OCI-LY7 (cell line): ENCODE measurements around the gene EIPR1. TPM values are rescaled to one million over a fixed set of nuclear protein-coding genes. Genes with fewer than 3 reads are reported as not detected.

ENCODE experiments used
- BruUV-seq: library from RNA; stranded (reverse); fragments of 400-500 nt; replicated peaks from 2 replicates; lab custom pipeline; 2021; lab: Mats Ljungman, UMichigan
- CTCF ChIA-PET: fragments of 300-600 bp; sonication (Branson Sonifier 250); formaldehyde crosslinking; loops from one replicate; lab custom pipeline; 2022; ENCODE audit warnings: antibody characterized with exemption; ENCODE audit not compliant: unreplicated experiment; lab: Charles Lee
- POLR2A ChIA-PET: fragments of 300-600 bp; sonication (Branson Sonifier 250); formaldehyde crosslinking; loops from one replicate; lab custom pipeline; 2022; ENCODE audit warnings: antibody characterized with exemption; lab: Charles Lee
- DNase-seq: peaks from one replicate; pipeline ENCODE4 v3.0.0-alpha.2; 2015; ENCODE audit warnings: low spot score
- H2AFZ ChIP-seq: fragments of 200-600 bp; sonication (generic), shearing (Covaris generic); 2 replicates; pipeline ENCODE4 v1.6.1; 2014; ENCODE audit warnings: mild to moderate bottlenecking, antibody characterized with exemption, low read length, moderate library complexity
- H3K27ac ChIP-seq: fragments of 200-600 bp; sonication (generic); 2 replicates; pipeline ENCODE4 v1.5.1; 2014; ENCODE audit warnings: mixed run types, low read depth, mild to moderate bottlenecking, moderate library complexity, low read length, inconsistent platforms; ENCODE audit not compliant: poor library complexity, severe bottlenecking
- H3K36me3 ChIP-seq: fragments of 200-600 bp; sonication (generic); 2 replicates; pipeline ENCODE4 v1.6.1; 2014; ENCODE audit warnings: mild to moderate bottlenecking, antibody characterized with exemption, low read length, moderate library complexity, mixed read lengths; ENCODE audit not compliant: insufficient read depth
- H3K4me1 ChIP-seq: fragments of 200-600 bp; sonication (generic); 2 replicates; pipeline ENCODE4 v1.5.1; 2014; ENCODE audit warnings: mild to moderate bottlenecking, low read length; ENCODE audit not compliant: insufficient read depth, poor library complexity, severe bottlenecking
- H3K4me2 ChIP-seq: fragments of 200-600 bp; sonication (generic); 2 replicates; pipeline ENCODE4 v1.6.1; 2014; ENCODE audit warnings: mild to moderate bottlenecking, low read length
- H3K4me3 ChIP-seq: fragments of 200-600 bp; sonication (generic); 2 replicates; pipeline ENCODE4 v1.5.1; 2014; ENCODE audit warnings: mild to moderate bottlenecking, low read depth, low read length; ENCODE audit not compliant: poor library complexity, severe bottlenecking
- H3K79me2 ChIP-seq: fragments of 200-600 bp; sonication (generic); 2 replicates; pipeline ENCODE4 v1.6.1; 2016; ENCODE audit warnings: low read depth, mild to moderate bottlenecking, low read length, moderate library complexity, mixed read lengths; ENCODE audit not compliant: insufficient read depth
- H3K9me2 ChIP-seq: fragments of 200-600 bp; sonication (generic); 2 replicates; pipeline ENCODE4 v1.6.1; 2016; ENCODE audit warnings: mild to moderate bottlenecking, low read length, mixed read lengths; ENCODE audit not compliant: insufficient read depth
- H3K9me3 ChIP-seq: fragments of 200-600 bp; sonication (generic); 2 replicates; pipeline ENCODE4 v1.6.1; 2014; ENCODE audit warnings: mild to moderate bottlenecking, mixed run types, low read length, mixed read lengths
- H4K20me1 ChIP-seq: fragments of 200-600 bp; sonication (generic); 2 replicates; pipeline ENCODE4 v1.6.1; 2014; ENCODE audit warnings: mild to moderate bottlenecking, antibody characterized with exemption, low read length, moderate library complexity, mixed read lengths; ENCODE audit not compliant: insufficient read depth
- CTCF ChIP-seq: fragments of 200-600 bp; sonication (generic); conservative IDR thresholded peaks from 2 replicates; pipeline ENCODE4 v1.5.1; 2014; ENCODE audit warnings: mild to moderate bottlenecking, antibody characterized with exemption, low read length, moderate library complexity, mixed read lengths
- EZH2phosphoT487 ChIP-seq: fragments of 200-600 bp; sonication (generic); IDR thresholded peaks from 2 replicates; pipeline ENCODE4 v1.6.1; 2018; ENCODE audit warnings: low read depth, borderline replicate concordance, mild to moderate bottlenecking, mixed run types, antibody characterized with exemption, low read length, moderate library complexity, mixed read lengths
- intact Hi-C: fragments of 100-400 bp; cut with micrococcal nuclease; formaldehyde crosslinking; loops from one replicate; pipeline ENCODE4 v1.10.0; 2022; ENCODE audit not compliant: unreplicated experiment
- total RNA-seq, 2 experiments: library from RNA; depleted of rRNA in 1 of 2; stranded (reverse); fragments of >200 nt in 1 of 2; shearing (Covaris generic) in 1 of 2; gene quantifications; 2 replicates each; pipeline ENCODE4 v1.2.3, GENCODE V29; 2014 to 2022

EIPR1 gene
- total RNA-seq, 2 experiments from 2014 or later, result 60.5 to 61.7 TPM

DNA sequence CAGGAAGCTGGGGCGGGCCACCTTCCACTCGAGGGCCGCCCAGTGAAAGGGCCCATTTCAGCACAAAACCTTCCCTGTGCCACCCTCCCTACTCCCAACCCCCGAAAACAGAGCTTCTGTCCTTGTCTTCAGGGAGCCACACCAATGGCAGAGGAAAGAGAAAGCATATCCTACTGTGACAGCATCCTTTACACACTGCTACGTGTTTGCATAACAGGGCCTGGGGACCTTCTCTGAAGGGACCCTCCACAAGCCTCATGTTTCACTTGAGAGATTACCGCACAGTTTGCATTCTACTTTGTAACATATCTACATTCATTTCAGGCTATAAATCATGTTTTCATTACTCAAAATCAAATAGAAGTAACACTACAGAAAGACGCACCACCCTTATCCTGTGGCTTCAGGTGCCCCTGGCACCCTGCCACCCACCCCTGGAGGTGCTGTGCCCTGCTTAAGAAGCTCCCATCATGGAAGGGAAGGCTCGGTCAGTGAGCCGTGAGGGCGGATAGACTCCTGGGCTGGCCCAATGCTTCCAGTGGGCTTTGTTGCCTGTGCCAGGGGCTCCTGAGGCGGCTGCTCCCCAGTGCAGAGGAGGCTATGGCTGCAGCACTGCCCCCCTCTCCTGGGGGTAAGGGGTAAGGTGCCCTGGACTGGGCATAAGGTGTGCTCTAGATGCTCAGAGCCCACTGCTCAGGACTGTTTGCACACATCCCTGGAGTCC lies 52.0 kb downstream of the EIPR1 start:
- H3K36me3 ChIP-seq, result peaks cover 21% of the 10 kb centered on the region

DNA sequence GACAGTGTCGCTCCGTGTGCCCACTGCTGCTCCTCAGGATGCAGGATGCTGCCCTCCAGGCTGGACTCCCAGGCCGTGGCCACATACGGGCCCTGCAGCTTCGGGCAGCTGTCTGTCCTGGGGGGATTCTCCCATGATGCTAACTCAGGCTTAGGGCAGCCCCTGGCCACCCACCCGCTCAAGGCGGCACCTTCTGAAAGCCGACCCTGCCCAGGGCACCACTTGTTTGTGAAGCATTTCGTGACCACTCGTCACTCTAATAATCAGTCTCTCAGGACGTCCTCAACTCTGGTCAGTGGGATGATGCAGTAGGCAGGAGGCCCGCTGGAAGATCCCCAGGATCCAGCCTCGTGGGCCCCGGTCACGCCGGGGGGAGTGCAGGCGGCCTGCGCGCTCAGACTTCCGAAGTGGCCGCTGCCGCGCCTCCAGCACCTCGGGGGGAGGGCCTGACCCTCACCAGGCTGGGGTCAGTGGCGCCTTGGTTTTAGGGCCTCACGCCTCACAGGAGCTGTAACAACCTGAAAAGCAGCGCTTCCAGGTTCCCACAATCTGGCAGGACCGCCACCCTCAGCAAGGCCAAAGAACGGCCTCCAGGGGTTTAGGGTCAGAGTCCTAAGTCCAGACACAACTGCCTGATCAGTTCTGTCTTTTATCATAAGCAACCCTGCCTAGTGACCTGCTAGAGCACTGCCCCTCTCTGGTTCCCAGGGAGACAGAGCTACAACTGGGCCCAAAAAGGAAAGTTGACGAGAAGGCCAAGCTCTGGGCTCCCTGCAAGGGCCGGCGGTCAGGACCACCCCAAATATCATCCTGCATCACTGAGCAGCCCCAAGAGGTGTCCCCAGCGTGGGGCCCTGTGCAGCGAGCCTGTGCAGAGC lies 53.0 kb downstream of the EIPR1 start:
- Histone ChIP-seq H3K4me1 (no peaks in the 10 kb centered on the region), H3K4me3 (no peak overlapping the region), H4K20me1 (no peaks in the 10 kb centered on the region), H3K79me2 (no peaks in the 10 kb centered on the region), H3K9me2 (no peaks in the 10 kb centered on the region), H3K36me3 (peaks cover 20% of the 10 kb centered on the region), H3K9me3 (no peaks in the 10 kb centered on the region), H2AFZ (no peak overlapping the region), H3K27ac (no peak overlapping the region), H3K4me2 (no peak overlapping the region)
- no peak for TF ChIP-seq CTCF
- no peak for TF ChIP-seq EZH2phosphoT487
- ChIA-PET POLR2A (no interaction called here), CTCF (no interaction called here)
- intact Hi-C loops, result no loop called here
- no peak for DNase-seq
- BruUV-seq, result no TSS peak

More for the DNA sequence above, 52.0 kb downstream of the EIPR1 start:
- no peak overlapping the region for H3K27ac ChIP-seq
- H3K4me2 ChIP-seq, result no peak overlapping the region
- no peaks in the 10 kb centered on the region for H3K4me1 ChIP-seq
- TF ChIP-seq EZH2phosphoT487, result no peak
- TF ChIP-seq CTCF, result no peak
- H3K4me3 ChIP-seq, result no peak overlapping the region
- no peaks in the 10 kb centered on the region for H4K20me1 ChIP-seq
- no peaks in the 10 kb centered on the region for H3K9me3 ChIP-seq
- no peaks in the 10 kb centered on the region for H3K79me2 ChIP-seq
- intact Hi-C loops, result no loop called here
- ChIA-PET CTCF (no interaction called here), POLR2A (interaction anchor here (0.6 kb wide), 1 partner anchor 454 kb away, joined by 3 read pairs; no protein-coding TSS in a partner anchor)
- no peak for DNase-seq
- H2AFZ ChIP-seq, result no peak overlapping the region
- H3K9me2 ChIP-seq, result no peaks in the 10 kb centered on the region
- no TSS peak for BruUV-seq
